Stimulated activated CD8-positive, alpha-beta memory T cell treated with anti-CD3 and anti-CD28 coated beads, Interleukin-7, amount 100 ng/mL, for 4 hours (primary cell): ENCODE results near the gene CCDC170.
"Not testable (repeated sequence)": the region's sequence is repeated elsewhere in the genome, so short reads cannot be mapped to it uniquely, and the experiment has no call there.

ENCODE experiments used
- DNase-seq, 2 donors: peaks; one replicate each; pipeline ENCODE4 v3.0.0-alpha.2; 2020; ENCODE audit warnings: low read depth in 2 of 2

CCDC170 gene

DNA sequence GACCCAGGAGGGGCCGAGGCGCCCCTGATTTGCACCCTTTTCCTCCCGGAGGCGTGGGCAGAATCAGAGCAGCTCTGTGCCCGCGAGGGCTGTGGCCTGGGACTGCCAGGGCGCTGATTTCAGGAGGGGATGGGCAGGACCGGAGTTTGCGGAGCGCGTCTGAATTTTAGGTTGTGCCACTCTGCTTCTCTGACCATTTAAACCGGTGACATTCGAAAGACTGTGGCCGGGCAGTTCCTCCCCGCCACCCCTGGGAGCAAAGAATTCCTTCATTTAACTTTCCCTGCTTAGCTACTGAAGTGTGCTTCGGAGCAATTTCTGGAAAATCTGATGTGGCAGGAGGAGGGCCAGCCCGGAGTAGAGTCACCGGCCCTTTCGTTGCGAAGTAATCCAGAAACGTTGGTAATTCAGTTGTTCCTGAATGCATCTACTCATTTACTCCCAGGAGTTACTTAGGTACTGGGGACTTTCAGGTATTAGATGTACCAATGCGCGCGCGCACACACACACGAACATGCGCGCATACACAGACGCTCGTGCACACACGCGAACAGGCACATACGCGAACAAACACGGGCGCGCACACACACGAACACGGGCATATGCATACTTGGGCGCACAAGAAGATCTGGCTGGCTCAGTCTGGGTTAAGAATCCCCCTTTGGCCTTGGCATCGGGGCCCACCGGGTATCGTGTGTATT is 568 bp downstream of the CCDC170 start:
- DNase-seq = no peak

DNA sequence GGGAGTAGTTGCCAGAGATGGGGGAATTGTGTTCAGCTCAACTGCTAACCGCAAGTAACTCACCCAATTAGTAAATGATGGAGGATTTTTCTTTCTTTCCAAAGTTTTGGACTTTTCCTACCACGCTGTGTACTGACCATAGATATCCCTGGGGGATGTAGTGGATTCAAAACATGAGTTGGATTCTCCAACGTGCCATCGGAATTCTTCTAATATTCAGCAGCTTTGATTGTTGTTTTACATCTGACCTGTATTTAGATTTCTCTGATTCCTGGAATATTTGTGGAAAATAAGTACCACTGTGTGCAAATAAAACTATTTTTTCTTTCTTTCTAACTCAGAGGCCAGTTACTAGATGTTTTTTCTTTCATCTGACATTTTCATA is 1.1 kb downstream of the CCDC170 start:
- DNase-seq = no peak

DNA sequence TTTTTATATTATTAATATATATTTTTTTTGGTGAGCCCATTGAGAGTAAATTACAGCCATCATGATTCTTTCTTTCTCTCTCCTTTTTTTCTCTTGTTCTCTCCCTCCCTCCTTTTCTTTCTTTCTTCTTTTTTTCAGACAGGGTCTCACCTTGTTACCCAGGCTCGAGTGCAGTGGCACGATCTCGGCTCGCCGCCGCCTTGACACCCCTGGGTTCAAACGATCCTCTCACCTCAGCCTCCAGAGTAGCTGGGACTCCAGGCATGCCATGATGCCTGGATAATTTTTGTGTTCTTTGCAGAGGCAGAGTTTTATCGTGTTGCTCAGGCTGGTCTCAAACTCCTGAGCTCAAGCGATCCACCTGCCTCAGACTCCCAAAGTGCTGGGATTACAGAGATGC is 1.6 kb downstream of the CCDC170 start:
- no peak for DNase-seq

DNA sequence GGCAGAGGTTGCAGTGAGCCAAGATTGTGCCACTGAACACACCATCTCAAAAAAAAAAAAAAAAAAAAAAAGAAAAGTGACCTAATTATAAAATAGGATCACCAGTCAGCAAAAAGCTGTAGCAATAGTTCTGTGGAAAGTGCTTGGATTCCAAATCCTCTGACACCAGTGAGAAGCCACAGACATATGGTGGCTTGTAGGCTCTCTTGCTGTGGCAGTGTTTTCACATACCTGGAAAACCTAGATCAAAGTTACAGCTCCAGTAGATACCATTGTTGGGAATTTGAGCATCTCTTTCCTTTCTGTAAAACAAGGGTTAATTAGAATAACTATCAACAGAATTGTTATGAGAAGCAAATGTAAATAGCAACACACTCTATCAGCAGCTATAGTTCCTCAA is 4.1 kb downstream of the CCDC170 start:
- no peak for DNase-seq

DNA sequence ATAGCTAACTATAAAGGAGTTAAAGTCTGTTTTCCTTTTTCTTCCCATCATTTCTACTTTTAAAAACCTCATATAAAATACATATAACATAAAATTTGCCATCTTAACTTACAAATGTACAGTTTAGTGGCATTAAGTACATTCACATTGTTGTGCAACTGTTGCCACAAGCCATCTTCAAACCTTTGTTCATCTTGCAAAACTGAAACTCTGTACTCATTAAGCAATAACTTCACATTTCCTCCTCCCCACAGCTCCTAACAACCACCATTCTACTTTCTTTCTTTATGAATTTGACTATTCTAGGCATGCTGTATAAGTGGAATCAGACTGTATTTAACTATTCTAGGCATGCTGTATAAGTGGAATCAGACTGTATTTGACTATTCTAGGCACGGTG is 4.5 kb downstream of the CCDC170 start:
- no peak for DNase-seq

DNA sequence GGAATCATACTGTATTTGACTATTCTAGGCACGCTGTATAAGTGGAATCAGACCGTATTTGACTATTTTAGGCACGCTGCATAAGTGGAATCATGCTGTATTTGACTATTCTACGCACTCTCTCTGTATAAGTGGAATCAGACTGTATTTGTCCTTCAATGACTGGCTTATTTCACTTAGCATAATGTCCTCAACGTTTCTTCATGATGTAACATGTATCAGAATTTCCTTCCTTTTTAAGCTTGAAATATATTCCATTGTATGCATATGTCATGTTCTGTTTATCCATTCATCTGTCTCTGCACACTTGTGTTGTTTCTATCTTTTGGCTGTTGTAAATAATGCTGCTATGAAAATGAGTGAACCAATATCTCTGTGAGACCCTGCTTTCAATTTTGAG is 5.7 kb downstream of the CCDC170 start:
- DNase-seq = no peak

DNA sequence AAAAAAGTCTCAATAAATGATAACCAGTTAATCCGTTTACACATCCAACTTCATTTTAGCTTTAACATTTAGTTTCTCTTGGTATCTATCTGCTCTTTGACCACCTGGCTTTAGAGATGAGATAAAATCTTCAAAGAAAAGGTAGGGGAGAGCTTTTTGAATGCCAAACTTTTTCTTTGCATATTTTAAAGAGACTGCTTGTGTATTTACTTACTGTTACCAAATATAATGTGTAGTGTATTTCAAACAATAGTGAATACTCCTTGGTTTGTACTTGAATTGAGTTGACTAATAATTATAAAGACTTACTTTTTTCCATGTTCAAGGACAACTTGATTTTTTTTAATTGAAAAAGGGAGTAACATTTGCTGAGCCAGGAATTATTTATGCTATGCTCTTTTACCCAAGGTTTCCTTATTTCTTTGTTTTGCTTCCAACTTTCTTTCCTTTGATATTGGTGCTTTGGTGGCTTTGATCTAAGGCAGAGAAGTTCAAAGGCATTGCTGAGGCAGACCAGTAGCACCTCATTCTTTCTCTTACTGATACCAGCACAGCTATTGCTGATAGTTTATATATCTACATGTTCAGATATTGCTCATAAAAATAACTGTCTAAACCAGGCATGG is 7.8 kb downstream of the CCDC170 start:
- no peak for DNase-seq

DNA sequence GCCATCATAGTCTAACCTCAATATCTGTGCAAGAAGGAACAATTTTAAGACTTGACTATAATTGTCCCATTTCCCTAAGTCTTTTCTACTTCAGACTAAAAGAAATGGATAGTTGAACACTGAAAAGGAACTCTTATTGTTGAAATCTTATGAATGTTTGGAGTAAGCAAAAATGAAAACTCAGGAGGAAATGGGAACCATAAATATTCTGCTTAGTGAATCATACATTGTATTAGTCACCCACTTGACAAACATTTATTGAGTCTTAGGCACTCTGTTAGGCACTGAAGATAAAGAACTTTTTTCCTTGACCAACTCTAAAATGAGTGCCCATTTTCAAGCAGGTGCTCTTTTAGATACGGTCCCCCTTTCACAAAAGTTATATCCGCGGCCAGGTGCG is 8.7 kb downstream of the CCDC170 start:
- DNase-seq = no peak

DNA sequence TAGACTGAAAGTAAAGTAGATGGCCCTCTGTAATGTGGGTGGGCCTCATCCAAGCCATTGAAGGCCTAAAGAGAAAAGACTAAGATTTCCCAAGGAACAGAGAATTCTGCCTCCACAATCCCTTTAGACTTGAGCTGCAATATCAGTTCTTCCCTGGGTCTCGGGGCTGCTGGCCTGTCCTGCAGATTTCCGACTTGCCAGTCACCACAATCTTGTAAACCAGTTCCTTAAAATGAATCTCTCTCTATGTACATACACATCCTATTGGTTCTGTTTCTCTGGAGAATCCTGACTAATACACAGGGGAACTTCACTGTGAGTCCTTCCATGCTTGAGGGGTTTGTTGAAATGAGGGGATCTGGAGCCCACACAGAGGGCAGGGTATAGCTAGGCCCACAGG is 12.9 kb downstream of the CCDC170 start:
- DNase-seq = no peak

DNA sequence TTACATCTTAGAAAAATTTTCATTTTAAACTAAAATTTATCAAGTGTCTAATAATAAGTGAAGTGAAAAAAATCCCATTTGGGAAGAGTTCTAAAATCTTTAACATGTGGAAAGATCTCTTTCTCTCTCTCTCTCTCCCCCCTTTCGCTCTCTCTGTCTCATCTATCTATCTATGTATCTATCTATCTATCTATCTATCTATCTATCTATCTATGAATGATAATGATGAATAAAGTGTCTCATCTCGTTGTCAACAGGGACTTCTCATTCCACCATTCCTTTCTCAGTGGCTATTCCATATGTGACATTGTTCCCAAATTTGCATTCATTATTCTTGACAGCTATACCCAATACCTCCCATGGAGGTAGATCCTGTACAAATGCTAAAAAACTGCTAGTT is 15.2 kb downstream of the CCDC170 start:
- no peak for DNase-seq

DNA sequence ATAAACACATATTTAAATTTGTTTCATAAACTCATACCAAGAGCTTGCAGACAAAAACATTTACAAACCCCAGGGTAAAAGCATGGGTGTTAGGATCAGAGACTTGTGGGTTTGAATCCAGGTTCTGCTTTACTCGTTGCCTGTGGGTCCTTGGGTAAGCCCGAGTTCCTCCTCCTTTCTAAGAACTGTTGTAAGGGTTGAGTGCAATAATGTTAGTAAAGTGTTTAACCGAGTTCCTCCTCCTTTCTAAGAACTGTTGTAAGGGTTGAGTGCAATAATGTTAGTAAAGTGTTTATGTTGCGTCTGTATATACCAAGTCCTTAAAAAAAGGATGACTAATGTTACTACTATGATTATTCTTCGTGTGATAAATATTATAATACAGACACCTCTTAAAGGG is 18.7 kb downstream of the CCDC170 start:
- DNase-seq = no peak

DNA sequence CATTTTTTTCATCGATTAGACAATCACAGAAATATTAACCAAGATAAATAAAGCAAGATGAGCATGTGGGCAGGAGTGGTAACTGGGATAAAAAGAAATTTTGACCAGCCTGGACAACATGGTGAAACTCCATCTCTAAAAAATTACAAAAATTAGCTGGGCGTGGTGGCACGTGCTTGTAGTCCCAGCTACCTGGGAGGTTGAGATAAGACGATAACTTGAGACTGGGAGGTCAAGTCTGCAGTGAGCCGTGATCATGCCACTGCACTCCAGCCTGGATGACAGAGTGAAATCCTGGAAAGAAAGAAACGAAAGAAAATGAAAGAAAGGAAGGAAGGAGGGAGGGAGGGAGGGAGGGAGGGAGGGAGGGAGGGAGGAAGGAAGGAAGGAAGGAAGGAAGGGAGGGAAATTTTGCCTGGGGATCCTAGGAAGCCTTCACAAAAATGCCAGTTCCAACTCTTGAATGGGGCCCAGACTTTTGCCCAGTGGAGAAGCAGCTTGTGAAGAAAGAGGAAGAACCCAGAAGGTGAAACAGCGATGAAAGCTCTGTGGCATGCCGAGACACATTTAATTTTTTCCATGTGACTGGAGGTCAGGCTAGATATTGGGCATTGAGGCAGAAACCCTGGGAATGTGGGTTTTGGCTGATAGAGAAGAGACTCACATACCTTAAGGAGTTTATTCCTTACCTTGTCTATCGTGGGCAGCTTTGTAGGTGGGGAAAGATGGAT is 20.3 kb downstream of the CCDC170 start:
- no peak for DNase-seq

DNA sequence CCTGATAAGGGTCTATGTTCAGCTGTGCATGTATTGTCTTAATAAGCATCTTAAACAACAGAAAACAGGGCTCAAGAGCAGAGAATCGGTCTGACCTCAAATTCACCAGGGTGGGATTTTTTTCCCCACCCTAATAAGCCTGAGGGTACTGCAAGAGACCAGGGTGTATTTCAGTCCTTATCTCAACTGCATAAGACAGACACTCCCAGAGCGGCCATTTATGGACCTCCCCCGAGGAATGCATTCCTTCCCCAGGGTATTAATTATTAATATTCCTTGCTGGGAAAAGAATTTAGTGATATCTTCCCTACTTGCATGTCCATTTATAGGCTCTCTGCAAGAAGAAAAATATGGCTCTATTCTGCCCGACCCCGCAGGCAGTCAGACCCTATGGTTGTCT is 25.2 kb downstream of the CCDC170 start:
- DNase-seq = not testable (repeated sequence)

DNA sequence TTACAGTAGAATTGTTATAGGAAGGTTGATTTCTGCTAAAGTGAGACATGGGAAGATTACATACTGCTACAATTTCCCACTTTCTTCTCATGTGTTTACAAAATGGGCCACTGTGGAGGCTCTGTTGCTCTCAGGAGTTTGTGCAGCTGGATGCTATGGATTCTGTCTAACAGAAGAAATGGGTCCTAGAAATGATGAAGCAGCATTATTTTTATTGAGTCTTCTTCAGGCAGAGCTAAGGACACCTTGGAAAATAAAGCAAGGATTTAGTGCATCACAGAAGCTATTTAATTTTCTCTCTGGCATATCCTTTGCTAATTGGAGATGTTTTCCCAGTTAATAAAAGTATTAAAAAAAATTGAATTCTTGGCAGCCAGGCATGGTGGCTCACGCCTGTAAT is 29.2 kb downstream of the CCDC170 start:
- no peak for DNase-seq

DNA sequence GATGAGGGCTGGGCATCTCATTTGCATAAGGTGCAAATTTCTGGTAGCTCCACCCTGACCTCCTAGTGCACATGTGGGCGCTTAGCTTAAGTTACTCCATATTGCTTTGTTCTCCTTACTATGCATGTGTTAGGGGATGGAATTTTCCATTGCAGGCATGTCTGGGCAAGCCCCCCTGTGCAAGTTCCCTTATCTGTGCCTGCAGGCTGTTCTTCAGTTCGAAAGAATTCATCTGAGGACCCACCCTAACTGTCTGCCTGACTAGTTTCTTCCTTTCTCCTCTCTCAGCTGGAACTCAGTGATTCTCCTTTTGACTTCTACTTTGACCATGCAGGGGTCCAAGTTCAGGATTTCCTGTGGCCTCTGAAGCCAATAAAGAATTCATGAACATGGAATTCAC is 30.2 kb downstream of the CCDC170 start:
- DNase-seq = no peak

DNA sequence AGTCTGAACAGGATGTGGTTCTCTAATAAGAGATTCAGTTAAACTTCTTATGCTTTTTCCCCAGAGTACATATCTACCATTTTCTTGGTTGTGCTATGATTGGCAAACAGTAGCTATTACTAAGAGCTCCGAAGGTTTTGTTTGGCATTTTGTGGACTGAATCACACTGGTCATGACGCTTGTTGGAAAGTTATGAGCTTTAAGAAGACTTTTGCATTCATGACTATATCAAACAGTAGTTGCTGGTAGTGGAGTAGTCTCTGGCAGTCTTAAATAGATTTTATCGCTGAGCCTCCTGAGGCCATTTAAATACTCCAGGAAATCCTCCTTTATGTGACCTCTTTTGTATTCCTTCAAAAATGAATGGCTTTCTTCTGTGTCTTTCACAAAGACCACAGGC is 40.8 kb downstream of the CCDC170 start:
- no peak for DNase-seq

DNA sequence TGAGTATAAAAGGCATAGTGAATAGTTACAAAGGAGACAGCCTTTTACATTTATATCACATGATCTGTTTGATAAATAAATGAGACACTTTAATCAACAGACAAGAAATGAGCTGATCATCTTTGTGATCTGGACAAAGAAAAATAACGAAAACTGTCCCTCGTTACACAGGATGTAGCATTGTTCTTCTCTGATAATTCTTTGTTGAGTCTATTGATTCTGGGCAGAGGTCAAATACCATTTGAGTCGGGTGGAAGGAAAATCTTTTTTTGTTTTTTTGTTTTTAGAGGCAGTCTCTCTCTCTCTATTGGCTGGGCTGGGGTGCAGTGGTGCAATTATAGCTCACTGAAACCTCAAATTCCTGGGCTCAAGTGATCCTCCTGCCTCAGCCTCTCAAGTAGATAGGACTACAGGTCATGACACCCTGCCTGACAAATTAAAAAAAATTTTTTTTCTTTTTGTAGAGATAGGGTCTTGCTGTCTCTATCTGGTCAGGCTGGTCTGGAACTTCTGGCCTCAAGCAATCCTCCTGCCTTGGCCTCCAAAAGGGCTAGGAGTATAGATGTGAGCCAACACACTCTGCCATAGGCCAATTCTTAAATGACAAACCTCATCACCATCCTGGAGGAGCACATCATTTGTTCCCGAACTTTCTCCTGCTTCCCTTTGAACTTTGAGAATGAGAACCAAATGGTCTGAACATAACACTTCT is 41.8 kb downstream of the CCDC170 start:
- DNase-seq = no peak

DNA sequence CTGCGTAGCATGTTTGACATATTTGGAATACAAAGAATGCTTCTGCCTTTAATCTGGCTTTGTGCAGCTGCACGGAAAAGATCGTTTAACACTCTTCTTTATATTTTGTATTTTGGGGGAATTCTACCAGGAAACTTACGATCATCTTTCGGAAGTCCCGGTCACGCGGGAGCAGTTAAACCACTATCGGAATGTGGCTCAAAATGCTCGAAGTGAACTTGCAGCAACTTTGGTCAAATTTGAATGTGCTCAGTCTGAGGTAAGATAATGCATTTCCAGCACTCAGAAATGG is 42.3 kb downstream of the CCDC170 start:
- no peak for DNase-seq

DNA sequence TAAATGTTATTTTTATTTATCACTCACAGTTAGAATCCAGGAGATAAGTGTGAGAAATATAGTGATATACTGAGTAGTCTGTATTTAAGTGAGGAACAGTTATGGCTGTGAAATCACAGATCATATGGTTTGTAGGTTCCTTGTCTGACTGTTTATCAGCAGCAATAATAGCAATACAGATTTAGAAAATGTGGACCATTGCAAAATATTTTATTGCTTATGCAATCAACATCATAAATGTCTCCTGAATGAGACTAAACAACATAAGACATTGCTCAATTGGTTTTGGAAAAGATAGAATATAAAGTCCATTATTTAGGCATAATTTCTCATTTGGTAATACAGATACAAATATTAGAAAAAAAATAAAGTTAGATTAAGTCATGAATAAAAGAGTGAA is 43.7 kb downstream of the CCDC170 start:
- no peak for DNase-seq

DNA sequence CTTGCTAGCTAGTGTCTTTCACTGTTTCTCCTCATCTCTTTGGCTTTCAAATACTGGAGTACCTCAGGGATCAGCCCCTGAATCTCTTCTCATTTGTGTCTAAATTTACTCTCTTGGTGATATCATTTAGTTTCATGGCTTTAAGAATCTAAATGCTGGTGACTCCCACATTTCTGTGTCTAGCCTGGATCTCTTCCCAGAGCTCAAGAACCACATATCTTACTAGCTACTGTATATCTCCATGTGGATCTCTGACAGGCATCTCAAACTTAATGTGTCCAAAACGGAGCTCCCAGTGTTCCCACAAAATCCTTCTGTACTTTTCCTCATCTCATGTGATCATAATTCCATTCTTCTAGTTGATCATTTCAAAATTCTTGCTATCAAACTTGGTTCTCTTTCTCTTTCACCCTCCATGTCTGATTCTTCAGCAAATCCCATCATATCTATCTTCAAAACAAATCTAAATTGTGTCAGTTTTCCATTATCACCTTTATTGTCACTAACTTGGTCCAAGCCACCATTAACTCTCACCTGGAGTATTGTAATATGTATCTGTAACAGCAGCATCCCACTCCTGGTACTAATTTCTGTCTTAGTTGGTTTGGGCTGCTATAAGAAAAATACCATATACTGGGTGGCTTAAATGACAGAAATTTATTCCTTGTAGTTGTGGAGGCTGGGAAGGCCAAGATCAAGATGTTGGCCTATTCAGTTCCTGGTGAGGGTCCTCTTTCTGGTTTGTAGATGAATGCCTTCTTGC is 45.9 kb downstream of the CCDC170 start:
- DNase-seq = no peak

DNA sequence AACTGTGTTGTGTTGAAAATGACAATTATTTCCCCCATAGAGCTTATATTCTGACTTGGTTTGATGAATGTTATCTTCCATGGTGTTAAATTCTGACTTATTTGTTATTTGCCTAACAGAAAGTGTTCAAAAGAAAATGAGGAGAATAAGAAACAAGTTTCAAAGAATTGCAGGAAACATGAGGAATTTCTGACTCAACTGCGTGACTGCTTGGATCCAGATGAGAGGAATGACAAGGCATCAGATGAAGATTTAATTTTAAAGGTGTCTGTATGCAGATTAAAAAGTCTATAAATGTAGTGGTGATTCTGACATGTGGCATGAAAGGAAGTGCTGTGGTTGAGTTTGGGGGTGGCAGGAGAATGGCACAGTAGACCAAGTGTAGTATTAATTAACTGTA is 50.6 kb downstream of the CCDC170 start:
- no peak for DNase-seq

DNA sequence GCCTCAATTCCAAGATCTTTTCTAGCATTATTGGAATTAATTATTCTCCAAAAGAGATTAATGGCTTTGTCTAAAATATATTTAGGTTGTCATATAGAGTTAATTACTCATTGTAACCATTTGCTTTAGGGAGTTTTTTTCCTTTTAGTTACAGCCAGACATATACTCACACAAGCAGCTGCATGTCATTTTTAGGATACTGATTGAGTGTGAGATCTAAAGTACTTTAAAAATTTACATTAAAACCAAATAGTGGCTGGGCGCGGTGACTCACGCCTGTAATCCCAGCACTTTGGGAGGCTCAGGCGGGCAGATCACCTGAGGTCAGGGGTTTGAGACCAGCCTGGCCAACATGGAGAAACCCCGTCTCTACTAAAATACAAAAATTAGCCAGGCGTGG is 51.1 kb downstream of the CCDC170 start:
- DNase-seq = not testable (repeated sequence)
